HepG2 (cell line): Measurements from ENCODE around the gene HLA-DOA. TPM values are rescaled to one million over a fixed set of nuclear protein-coding genes. Genes with fewer than 3 reads are reported as not detected.

ENCODE experiments used
- ATAC-seq: fragments of 200-7000 bp; cut with Tn5 transposase; 3 replicates; pipeline ENCODE4 v1.9.1; 2020; ENCODE audit warnings: mild to moderate bottlenecking, moderate library complexity
- BruUV-seq: library from RNA; stranded (reverse); fragments of 400-500 nt; replicated peaks from 2 replicates; lab custom pipeline; 2021; lab: Mats Ljungman, UMichigan
- CTCF ChIA-PET: fragments of 300-600 bp; formaldehyde crosslinking; extraction: SDS; loops from one replicate; lab custom pipeline; 2021; ENCODE audit warnings: low total read pairs, inconsistent platforms, low intra/inter-chr PET ratio; lab: Yijun Ruan, JAX
- POLR2A ChIA-PET: fragments of 350-600 bp; sonication (Branson Sonifier 250); formaldehyde crosslinking; loops from one replicate; lab custom pipeline; 2020; ENCODE audit warnings: antibody characterized with exemption, inconsistent platforms; lab: Yijun Ruan, JAX
- DNase-seq: peaks from one replicate; pipeline ENCODE4 v3.0.0-alpha.2; 2015; ENCODE audit warnings: low spot score
- FAIRE-seq: peaks from 3 replicates; lab custom pipeline; 2011; peaks lifted over from hg19 to GRCh38; lab: Jason Lieb, UNC
- H2AFZ ChIP-seq: one replicate; pipeline ENCODE4 v1.6.1; 2011; ENCODE audit warnings: low read length, inconsistent platforms
- H3K27ac ChIP-seq: fragments of 300-600 bp; 3 replicates; pipeline ENCODE4 v1.8.0; 2011; ENCODE audit warnings: mixed run types, mild to moderate bottlenecking, mixed read lengths, low read length, inconsistent platforms; ENCODE audit not compliant: insufficient read depth; ENCODE audit errors: extremely low read length
- H3K27me3 ChIP-seq, 2 experiments: fragments of 200-600 bp in 1 of 2; 2 replicates in 1 of 2; 3 replicates in 1 of 2; pipeline versions ENCODE4 v1.6.0 to v1.8.0; 2011; ENCODE audit warnings: low read length in 2 of 2, mild to moderate bottlenecking in 2 of 2, moderate library complexity in 2 of 2, inconsistent platforms in 1 of 2; ENCODE audit not compliant: insufficient read depth in 2 of 2, control insufficient read depth in 1 of 2
- H3K36me3 ChIP-seq, 2 experiments: fragments of 200-600 bp in 1 of 2; replicated peaks in 1 of 2; 2 replicates in 1 of 2; 3 replicates in 1 of 2; pipeline versions ENCODE4 v1.5.1 to v1.8.0; 2011; ENCODE audit warnings: low read length in 2 of 2, inconsistent platforms in 1 of 2; ENCODE audit not compliant: insufficient read depth in 2 of 2, control insufficient read depth in 1 of 2
- H3K4me1 ChIP-seq: 2 replicates; pipeline ENCODE4 v1.5.1; 2012; ENCODE audit warnings: low read length, inconsistent platforms; ENCODE audit not compliant: insufficient read depth
- H3K4me2 ChIP-seq: 2 replicates; pipeline ENCODE4 v1.6.0; 2011; ENCODE audit warnings: low read depth, low read length, inconsistent platforms
- H3K4me3 ChIP-seq, 3 experiments: fragments of 200-600 bp in 1 of 3; sonication (generic), shearing (Covaris generic) in 1 of 3; replicated peaks in 1 of 3; 2 replicates each; pipeline ENCODE4 v1.5.1; 2011 to 2016; ENCODE audit warnings: low read length in 3 of 3, inconsistent platforms in 2 of 3, low read depth in 2 of 3, mild to moderate bottlenecking in 2 of 3, control low read depth in 1 of 3, mixed read lengths in 1 of 3; ENCODE audit not compliant: insufficient read depth in 1 of 3
- H3K79me2 ChIP-seq: one replicate; pipeline ENCODE4 v1.6.1; 2011; ENCODE audit warnings: low read length, inconsistent platforms; ENCODE audit not compliant: insufficient read depth
- H3K9ac ChIP-seq: 2 replicates; pipeline ENCODE4 v1.6.0; 2011; ENCODE audit warnings: mild to moderate bottlenecking, low read depth, low read length, inconsistent platforms; ENCODE audit not compliant: insufficient read depth
- H3K9me3 ChIP-seq: 2 replicates; pipeline ENCODE4 v1.5.1; 2012; ENCODE audit warnings: mild to moderate bottlenecking, low read length
- H4K20me1 ChIP-seq: 2 replicates; pipeline ENCODE4 v1.6.0; 2011; ENCODE audit warnings: inconsistent platforms, mild to moderate bottlenecking, low read length, moderate library complexity; ENCODE audit not compliant: insufficient read depth
- KAT2B ChIP-seq: fragments of 150-350 bp; IDR thresholded peaks from 2 replicates; pipeline ENCODE4 v1.6.1; 2014; ENCODE audit warnings: low read depth, low read length, borderline replicate concordance
- POLR2AphosphoS2 ChIP-seq: IDR thresholded peaks from 2 replicates; pipeline ENCODE4 v1.6.1; 2011; ENCODE audit warnings: low read depth, low read length, improper control_type of control experiment
- REPIN1 ChIP-seq: sonication (generic); formaldehyde crosslinking; IDR thresholded peaks from 2 replicates; pipeline ENCODE4 v1.8.0; 2022; ENCODE audit warnings: missing genetic modification reagents, low read depth, mild to moderate bottlenecking, borderline replicate concordance
- SOX13 ChIP-seq, 3 experiments: fragments of 450-650 bp in 1 of 3; sonication (generic) in 1 of 3; formaldehyde crosslinking in 1 of 3; IDR thresholded peaks in 2 of 3; conservative IDR thresholded peaks in 1 of 3; 2 replicates each; pipeline versions ENCODE4 v1.5.0 to v1.6.1; 2016 to 2020; ENCODE audit warnings: antibody characterized with exemption in 1 of 3, mild to moderate bottlenecking in 1 of 3, missing compliant biosample characterization in 1 of 3, missing genetic modification reagents in 1 of 3, moderate library complexity in 1 of 3
- TCF7 ChIP-seq: sonication (generic); IDR thresholded peaks from 2 replicates; pipeline ENCODE4 v1.6.1; 2016; ENCODE audit warnings: antibody characterized with exemption, low read depth
- TOE1 ChIP-seq: sonication (generic); formaldehyde crosslinking; IDR thresholded peaks from 2 replicates; pipeline ENCODE4 v1.4.0; 2020; ENCODE audit warnings: mild to moderate bottlenecking, missing genetic modification reagents
- XBP1 ChIP-seq: sonication (generic); formaldehyde crosslinking; IDR thresholded peaks from 2 replicates; pipeline ENCODE4 v1.5.0; 2020; ENCODE audit warnings: missing genetic modification reagents
- ZNF124 ChIP-seq: sonication (generic); formaldehyde crosslinking; IDR thresholded peaks from 2 replicates; pipeline ENCODE4 v1.4.0; 2020; ENCODE audit warnings: missing genetic modification reagents
- ZNF230 ChIP-seq: sonication (generic); formaldehyde crosslinking; IDR thresholded peaks from 2 replicates; pipeline ENCODE4 v1.4.0; 2020; ENCODE audit warnings: mild to moderate bottlenecking, missing genetic modification reagents
- ZNF260 ChIP-seq: sonication (generic); formaldehyde crosslinking; IDR thresholded peaks from 2 replicates; pipeline ENCODE4 v1.4.0; 2020; ENCODE audit warnings: missing genetic modification reagents, low read depth, mild to moderate bottlenecking, borderline replicate concordance
- ZNF563 ChIP-seq: sonication (generic); formaldehyde crosslinking; IDR thresholded peaks from 2 replicates; pipeline ENCODE4 v1.8.0; 2022; ENCODE audit warnings: mild to moderate bottlenecking, moderate library complexity, missing genetic modification reagents
- ZNF713 ChIP-seq: sonication (generic); formaldehyde crosslinking; IDR thresholded peaks from 2 replicates; pipeline ENCODE4 v1.4.0; 2020; ENCODE audit warnings: mild to moderate bottlenecking, missing genetic modification reagents
- WGBS: methylation state at CpG from one replicate; pipeline ENCODE4 v1.1.6; 2017; ENCODE audit warnings: low lambda C conversion rate; 5-methylcytosine and 5-hydroxymethylcytosine counted together
- in situ Hi-C: cut with HindIII; loops from 2 replicates; pipeline ENCODE4 v1.10.0; 2017; ENCODE audit warnings: low pct_unique_long_range_greater_than_20kb; ENCODE audit not compliant: extremely low pct_ligation_motif_present
- intact Hi-C: fragments of 100-400 bp; cut with micrococcal nuclease; formaldehyde crosslinking; loops from one replicate; pipeline ENCODE4 v1.10.0; 2022; ENCODE audit not compliant: unreplicated experiment
- polyA plus RNA-seq, 8 experiments: library from polyadenylated mRNA; depleted of rRNA in 3 of 8; stranded (reverse) in 7 of 8; unstranded in 1 of 8; fragments of >200 nt; fragmentation: Illumina TruSeq in 4 of 8; extraction: Trizol in 4 of 8; gene quantifications; 2 replicates each; pipeline versions ENCODE4 v1.2.1 to v1.2.3, GENCODE V29; 2011 to 2016; ENCODE audit warnings: low read depth in 4 of 8, missing spikeins in 1 of 8, mixed read lengths in 1 of 8; ENCODE audit not compliant: insufficient read depth in 1 of 8
- total RNA-seq, 5 experiments: library from RNA; depleted of rRNA; stranded (reverse); fragments of >200 nt; fragmentation: Illumina TruSeq; extraction: Trizol; gene quantifications; 2 replicates each; pipeline ENCODE4 v1.2.3, GENCODE V29; 2016; ENCODE audit warnings: low read depth in 1 of 5
- TF ChIP-seq, protein P1 (sequence below), 2 experiments: fragments of 450-650 bp in 1 of 2; sonication (generic) in 1 of 2; formaldehyde crosslinking; IDR thresholded peaks; 2 replicates each; pipeline versions ENCODE4 v1.5.0 to v1.8.0; 2020 to 2022; ENCODE audit warnings: mild to moderate bottlenecking in 1 of 2, missing genetic modification reagents in 1 of 2

Gene HLA-DOA
- total and polyA plus RNA-seq, 2 of the 13 experiments (the other 11 are each of a cell fraction or from before 2014, with no cell fraction given): 0.03 to 0.09 TPM

DNA sequence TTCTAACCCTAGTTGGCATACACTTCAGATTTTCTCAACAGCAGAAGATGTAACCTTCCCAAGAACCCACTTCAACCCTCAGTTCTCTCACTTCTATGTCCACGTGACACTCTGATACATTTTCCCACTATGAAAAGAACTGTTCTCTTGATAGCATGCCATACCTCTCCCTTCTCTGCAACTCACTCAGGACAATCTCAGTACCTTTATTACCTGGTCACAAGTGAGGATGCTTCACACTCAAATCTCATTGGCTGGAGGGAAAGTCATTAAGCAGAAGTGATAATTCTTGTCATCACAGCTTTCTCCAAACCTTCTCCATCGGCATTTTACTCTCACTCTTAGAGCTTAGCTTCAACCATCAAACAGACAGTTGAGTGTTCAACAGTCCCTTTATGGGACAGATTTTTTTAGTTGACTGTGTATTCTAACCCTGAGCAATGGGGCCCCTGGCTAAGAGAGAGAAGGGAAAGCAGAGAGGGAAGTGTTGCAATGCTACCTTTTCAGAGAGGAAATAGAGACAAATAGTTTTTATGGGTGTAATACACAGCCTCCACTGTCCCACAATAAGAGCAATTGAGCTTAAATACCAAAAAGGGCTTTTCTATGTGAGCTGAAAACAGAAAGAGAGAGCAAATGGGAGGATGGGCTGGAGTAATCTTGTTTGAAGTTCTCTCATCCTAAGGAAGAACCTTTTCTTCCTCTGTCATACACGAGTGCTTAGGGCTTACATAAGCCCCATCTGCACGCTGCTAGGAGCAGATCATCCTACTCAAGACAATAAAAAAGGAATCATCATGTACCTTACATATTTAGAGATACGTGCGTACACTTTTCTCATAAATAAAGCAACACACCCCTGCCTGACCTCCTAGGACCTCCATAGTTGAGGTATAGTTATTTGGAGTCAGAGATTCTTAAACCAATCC is 48.1 kb upstream of the HLA-DOA start:
- intact Hi-C loops: no loop called here
- 3% methylated on average over 6 of the region's 6 CpGs for WGBS
- ChIA-PET POLR2A (no interaction called here), CTCF (no interaction called here)
- H3K9me3 ChIP-seq: no peaks in the 10 kb centered on the region
- no peak overlapping the region for H3K4me2 ChIP-seq
- BruUV-seq: no TSS peak
- peaks cover 11% of the 10 kb centered on the region; the same call in 1 of the 2 replicates for H3K4me1 ChIP-seq
- FAIRE-seq (no peak), DNase-seq (no peak), ATAC-seq (no peak)
- H2AFZ ChIP-seq: no peak overlapping the region
- no peak overlapping the region for H3K4me3 ChIP-seq
- in situ Hi-C loops: no loop called here
- H3K9ac ChIP-seq: no peak overlapping the region
- TF ChIP-seq POLR2AphosphoS2: no peak
- TF ChIP-seq REPIN1: no peak
- TF ChIP-seq KAT2B: no peak
- TF ChIP-seq ZNF563: no peak
- no peak for TF ChIP-seq TOE1
- TF ChIP-seq ZNF230 (CRISPR knock-in tag): no peak
- TF ChIP-seq ZNF124 (CRISPR knock-in tag): no peak
- H3K36me3 ChIP-seq: no peaks in the 10 kb centered on the region
- H3K27me3 ChIP-seq: peaks cover 0 to 4% of the 10 kb centered on the region in 2 experiments; a peak in 1 of 5 replicates
- H3K27ac ChIP-seq: no peak overlapping the region
- H3K79me2 ChIP-seq: no peaks in the 10 kb centered on the region
- no peaks in the 10 kb centered on the region for H4K20me1 ChIP-seq

DNA sequence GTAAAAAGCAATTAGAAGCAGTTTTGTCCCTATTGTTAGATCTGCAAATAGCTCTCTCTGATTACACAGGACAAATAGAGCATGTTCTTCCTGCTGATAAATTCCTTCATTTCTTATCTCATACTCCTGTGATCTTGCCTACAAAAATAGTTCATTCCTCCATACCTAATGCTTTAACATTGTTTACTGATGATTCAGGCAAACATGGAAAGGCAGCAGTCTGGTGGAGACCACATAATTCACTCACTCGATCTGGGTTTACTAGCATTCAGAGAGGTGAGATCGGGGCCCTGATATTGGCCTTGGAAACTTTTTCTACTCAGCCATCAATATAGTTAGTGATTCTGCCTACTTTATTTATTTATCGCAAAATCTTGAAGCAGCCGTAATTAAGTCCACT is 43.8 kb upstream of the HLA-DOA start:
- Histone ChIP-seq H3K4me1 (peaks cover 11% of the 10 kb centered on the region; the same call in 1 of the 2 replicates), H4K20me1 (no peaks in the 10 kb centered on the region), H3K27ac (no peak overlapping the region), H3K9ac (no peak overlapping the region), H3K4me3 (no peak overlapping the region), H2AFZ (no peak overlapping the region), H3K36me3 (no peaks in the 10 kb centered on the region), H3K4me2 (no peak overlapping the region), H3K27me3 (peaks cover 0 to 20% of the 10 kb centered on the region in 2 experiments; a peak in 2 of 5 replicates), H3K79me2 (no peaks in the 10 kb centered on the region), H3K9me3 (no peaks in the 10 kb centered on the region)
- ATAC-seq (peak; percentile 70), DNase-seq (peak; percentile 88), FAIRE-seq (no peak)
- ChIA-PET CTCF (no interaction called here), POLR2A (no interaction called here)
- WGBS: 2% methylated on average over 4 of the region's 4 CpGs
- BruUV-seq: no TSS peak
- intact Hi-C loops (no loop called here), in situ Hi-C loops (no loop called here)
- no peak for TF ChIP-seq SOX13 (IDR thresholded peaks at IDR 0.05)
- TF ChIP-seq SOX13 (CRISPR knock-in tag; conservative IDR thresholded peaks at IDR 0.05 in 1 of 2, IDR thresholded peaks at IDR 0.05 in 1 of 2): peak in 1 of 2 experiments; percentile 35; a peak in 1 of 4 replicates
- TF ChIP-seq, protein P1, sequence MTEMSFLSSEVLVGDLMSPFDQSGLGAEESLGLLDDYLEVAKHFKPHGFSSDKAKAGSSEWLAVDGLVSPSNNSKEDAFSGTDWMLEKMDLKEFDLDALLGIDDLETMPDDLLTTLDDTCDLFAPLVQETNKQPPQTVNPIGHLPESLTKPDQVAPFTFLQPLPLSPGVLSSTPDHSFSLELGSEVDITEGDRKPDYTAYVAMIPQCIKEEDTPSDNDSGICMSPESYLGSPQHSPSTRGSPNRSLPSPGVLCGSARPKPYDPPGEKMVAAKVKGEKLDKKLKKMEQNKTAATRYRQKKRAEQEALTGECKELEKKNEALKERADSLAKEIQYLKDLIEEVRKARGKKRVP (CRISPR knock-in tag; IDR thresholded peaks at IDR 0.05): no peak
- TF ChIP-seq XBP1 (CRISPR knock-in tag): no peak
- peak; percentile 41; the same call in 1 of the 2 replicates for TF ChIP-seq TCF7
- no peak for TF ChIP-seq ZNF260
- no peak for TF ChIP-seq ZNF713 (CRISPR knock-in tag)
